DMS153 treated with DMSO at 0.1 percent for 48 hours (cell line): Measurements from ENCODE around the gene ZNHIT2.

ENCODE experiments used
- DNase-seq: peaks from one replicate; lab custom pipeline; 2025; ENCODE audit not compliant: unreplicated experiment; lab: John Stamatoyannopoulos, UW

ZNHIT2 gene

GRCh38 chr11:65078786-65079342 is 38.6 kb downstream of the ZNHIT2 start:
- no peak for DNase-seq

GRCh38 chr11:65078151-65078550 is 39.4 kb downstream of the ZNHIT2 start:
- DNase-seq, result peak; percentile 6

- no peak for DNase-seq
These were observed 40.0 kb downstream of the ZNHIT2 start for GRCh38 chr11:65077451-65077850.

- DNase-seq, result no peak
These were observed 44.9 kb downstream of the ZNHIT2 start for GRCh38 chr11:65072631-65072966.

GRCh38 chr11:65071907-65072630 is 45.4 kb downstream of the ZNHIT2 start:
- no peak for DNase-seq

GRCh38 chr11:65069217-65069616 is 48.3 kb downstream of the ZNHIT2 start:
- no peak for DNase-seq

GRCh38 chr11:65067446-65067845 is 50.1 kb downstream of the ZNHIT2 start:
- no peak for DNase-seq

- DNase-seq, result peak; percentile 53
These were observed 50.7 kb downstream of the ZNHIT2 start for GRCh38 chr11:65066805-65067291.
